Loucy (cell line): ENCODE results near the gene FRMD4A.

Experiments
- EZH2phosphoT487 ChIP-seq: fragments of 200-600 bp; IDR thresholded peaks from 2 replicates; pipeline ENCODE4 v1.6.1; 2018; ENCODE audit warnings: antibody characterized with exemption, mild to moderate bottlenecking, moderate library complexity, borderline replicate concordance
- TF ChIP-seq, protein P1 (sequence below): fragments of 200-600 bp; sonication (generic); conservative IDR thresholded peaks from 2 replicates; pipeline ENCODE4 v1.5.1; 2014; ENCODE audit warnings: mild to moderate bottlenecking, antibody characterized with exemption, low read length

DNA sequence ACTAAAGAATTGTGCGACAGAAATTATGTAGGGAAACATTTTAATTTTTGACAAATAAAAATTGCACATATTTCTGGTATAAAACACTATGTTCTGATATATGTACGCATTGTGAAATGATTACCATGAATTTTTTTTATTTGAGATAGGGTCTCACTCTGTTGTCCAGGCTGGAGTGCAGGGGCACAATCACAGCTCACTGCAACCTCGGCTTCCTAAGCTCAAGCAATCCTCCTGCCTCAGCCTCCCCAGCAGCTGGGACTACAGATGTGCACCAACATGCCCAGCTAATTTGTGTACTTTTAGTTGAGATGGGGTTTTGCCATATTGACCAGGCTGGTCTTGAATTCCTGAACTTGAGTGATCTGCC is 149.2 kb downstream of the FRMD4A start:
- TF ChIP-seq, protein P1, sequence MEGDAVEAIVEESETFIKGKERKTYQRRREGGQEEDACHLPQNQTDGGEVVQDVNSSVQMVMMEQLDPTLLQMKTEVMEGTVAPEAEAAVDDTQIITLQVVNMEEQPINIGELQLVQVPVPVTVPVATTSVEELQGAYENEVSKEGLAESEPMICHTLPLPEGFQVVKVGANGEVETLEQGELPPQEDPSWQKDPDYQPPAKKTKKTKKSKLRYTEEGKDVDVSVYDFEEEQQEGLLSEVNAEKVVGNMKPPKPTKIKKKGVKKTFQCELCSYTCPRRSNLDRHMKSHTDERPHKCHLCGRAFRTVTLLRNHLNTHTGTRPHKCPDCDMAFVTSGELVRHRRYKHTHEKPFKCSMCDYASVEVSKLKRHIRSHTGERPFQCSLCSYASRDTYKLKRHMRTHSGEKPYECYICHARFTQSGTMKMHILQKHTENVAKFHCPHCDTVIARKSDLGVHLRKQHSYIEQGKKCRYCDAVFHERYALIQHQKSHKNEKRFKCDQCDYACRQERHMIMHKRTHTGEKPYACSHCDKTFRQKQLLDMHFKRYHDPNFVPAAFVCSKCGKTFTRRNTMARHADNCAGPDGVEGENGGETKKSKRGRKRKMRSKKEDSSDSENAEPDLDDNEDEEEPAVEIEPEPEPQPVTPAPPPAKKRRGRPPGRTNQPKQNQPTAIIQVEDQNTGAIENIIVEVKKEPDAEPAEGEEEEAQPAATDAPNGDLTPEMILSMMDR, result no peak
- no peak for TF ChIP-seq EZH2phosphoT487
